Neural cell (in vitro differentiated cells): ENCODE results near the gene DRD2. TPM values are rescaled to one million over a fixed set of nuclear protein-coding genes. Genes with fewer than 3 reads are reported as not detected.

Experiments used
- H2AFZ ChIP-seq: fragments of 200-600, 300-800 bp; sonication (generic), shearing (Covaris generic); 2 replicates; pipeline ENCODE4 v1.6.0; 2014; ENCODE audit warnings: low read depth, mild to moderate bottlenecking, antibody characterized with exemption, low read length, moderate library complexity
- H3F3A ChIP-seq: fragments of 200-600 bp; shearing (Covaris generic); 2 replicates; pipeline ENCODE4 v1.6.1; 2016; ENCODE audit warnings: mild to moderate bottlenecking, moderate library complexity, mixed read lengths, antibody characterized with exemption, low read length; ENCODE audit not compliant: insufficient read depth, poor library complexity, severe bottlenecking
- H3K27ac ChIP-seq: fragments of 200-600, 300-800 bp; sonication (generic), shearing (Covaris generic); 2 replicates; pipeline ENCODE4 v1.5.1; 2014; ENCODE audit warnings: mild to moderate bottlenecking, low read length, moderate library complexity
- H3K27me3 ChIP-seq: fragments of 300-800, 200-600 bp; sonication (generic), shearing (Covaris generic); 2 replicates; pipeline ENCODE4 v1.6.0; 2014; ENCODE audit warnings: mild to moderate bottlenecking, low read depth, low read length, moderate library complexity; ENCODE audit not compliant: insufficient read depth
- H3K36me3 ChIP-seq: fragments of 300-800, 200-600 bp; sonication (generic), shearing (Covaris generic); 2 replicates; pipeline ENCODE4 v1.5.1; 2014; ENCODE audit warnings: mild to moderate bottlenecking, antibody characterized with exemption, low read length, moderate library complexity; ENCODE audit not compliant: insufficient read depth
- H3K4me2 ChIP-seq: fragments of 300-800, 200-600 bp; sonication (generic), shearing (Covaris generic); 2 replicates; pipeline ENCODE4 v1.6.0; 2014; ENCODE audit warnings: mild to moderate bottlenecking, low read length
- H3K4me3 ChIP-seq: fragments of 300-800, 200-600 bp; sonication (generic), shearing (Covaris generic); 2 replicates; pipeline ENCODE4 v1.5.1; 2014; ENCODE audit warnings: mild to moderate bottlenecking, low read length, moderate library complexity
- H3K79me2 ChIP-seq: fragments of 200-600 bp; shearing (Covaris generic); replicated peaks from 2 replicates; pipeline ENCODE4 v1.6.0; 2014; ENCODE audit warnings: mild to moderate bottlenecking, low read length, moderate library complexity; ENCODE audit not compliant: insufficient read depth
- H3K9ac ChIP-seq: fragments of 300-800, 200-600 bp; sonication (generic), shearing (Covaris generic); 2 replicates; pipeline ENCODE4 v1.6.1; 2016; ENCODE audit warnings: mild to moderate bottlenecking, low read length, mixed read lengths
- H3K9me2 ChIP-seq: fragments of 200-600 bp; shearing (Covaris generic); 2 replicates; pipeline ENCODE4 v1.6.1; 2016; ENCODE audit warnings: mild to moderate bottlenecking, low read length, mixed read lengths; ENCODE audit not compliant: insufficient read depth
- H3K9me3 ChIP-seq: fragments of 200-600, 300-800 bp; sonication (generic), shearing (Covaris generic); 2 replicates; pipeline ENCODE4 v1.6.1; 2016; ENCODE audit warnings: mild to moderate bottlenecking, mixed run types, low read length, moderate library complexity, mixed read lengths
- H4K20me1 ChIP-seq: fragments of 200-600 bp; shearing (Covaris generic); 2 replicates; pipeline ENCODE4 v1.6.1; 2016; ENCODE audit warnings: mild to moderate bottlenecking, mixed run types; ENCODE audit not compliant: insufficient read depth
- CTCF ChIP-seq: fragments of 450-650 bp; IDR thresholded peaks from 2 replicates; pipeline ENCODE4 v1.5.1; 2014; ENCODE audit warnings: antibody characterized with exemption, mild to moderate bottlenecking, moderate library complexity; ENCODE audit not compliant: poor library complexity, severe bottlenecking
- EP300 ChIP-seq: fragments of 450-650 bp; conservative IDR thresholded peaks from 2 replicates; pipeline ENCODE4 v1.6.1; 2014; ENCODE audit warnings: antibody characterized with exemption, mild to moderate bottlenecking, moderate library complexity; ENCODE audit not compliant: poor library complexity, severe bottlenecking
- EZH2 ChIP-seq: fragments of 200-600, 300-800 bp; shearing (Covaris generic), sonication (generic); IDR thresholded peaks from 2 replicates; pipeline ENCODE4 v1.6.1; 2014; ENCODE audit warnings: antibody characterized with exemption, low read length, borderline replicate concordance, mild to moderate bottlenecking; ENCODE audit not compliant: insufficient read depth, poor library complexity, severe bottlenecking
- MXI1 ChIP-seq: fragments of 450-650 bp; conservative IDR thresholded peaks from 2 replicates; pipeline ENCODE4 v1.6.1; 2014; ENCODE audit warnings: antibody characterized with exemption, mild to moderate bottlenecking; ENCODE audit not compliant: poor library complexity, severe bottlenecking
- POLR2AphosphoS5 ChIP-seq: IDR thresholded peaks from 2 replicates; pipeline ENCODE4 v1.6.1; 2012
- RAD21 ChIP-seq: fragments of 450-650 bp; conservative IDR thresholded peaks from 2 replicates; pipeline ENCODE4 v1.6.1; 2014; ENCODE audit warnings: antibody characterized with exemption, mild to moderate bottlenecking, moderate library complexity
- REST ChIP-seq: IDR thresholded peaks from 2 replicates; pipeline ENCODE4 v1.6.1; 2012; ENCODE audit warnings: borderline replicate concordance
- SMC3 ChIP-seq: fragments of 450-650 bp; conservative IDR thresholded peaks from 2 replicates; pipeline ENCODE4 v1.6.1; 2014; ENCODE audit warnings: antibody characterized with exemption, mild to moderate bottlenecking, moderate library complexity; ENCODE audit not compliant: poor library complexity
- TAF1 ChIP-seq: IDR thresholded peaks from 2 replicates; pipeline ENCODE4 v1.6.1; 2012; ENCODE audit warnings: low read depth
- polyA plus RNA-seq: library from polyadenylated mRNA; depleted of rRNA; stranded (reverse); fragments of >200 nt; gene quantifications from 2 replicates; pipeline ENCODE4 v1.2.3, GENCODE V29; 2014

DRD2 gene
- polyA plus RNA-seq, 1 donor from 2014 or later, result 0.24 TPM

GRCh38 chr11:113494021-113494420 is 18.8 kb upstream of the DRD2 start:
- Histone ChIP-seq H3F3A (no peaks in the 10 kb centered on the region), H3K9me2 (no peaks in the 10 kb centered on the region), H3K9ac (no peak overlapping the region), H2AFZ (no peak overlapping the region), H3K4me3 (no peak overlapping the region), H4K20me1 (no peaks in the 10 kb centered on the region), H3K27me3 (no peaks in the 10 kb centered on the region), H3K79me2 (no peaks in the 10 kb centered on the region), H3K9me3 (no peaks in the 10 kb centered on the region), H3K36me3 (no peaks in the 10 kb centered on the region), H3K4me2 (no peak overlapping the region), H3K27ac (no peak overlapping the region)
- no peak for TF ChIP-seq SMC3
- no peak for TF ChIP-seq REST
- no peak for TF ChIP-seq CTCF
- TF ChIP-seq EP300, result no peak
- TF ChIP-seq POLR2AphosphoS5, result no peak
- no peak for TF ChIP-seq RAD21
- TF ChIP-seq TAF1, result no peak
- TF ChIP-seq MXI1, result no peak
- no peak for TF ChIP-seq EZH2

DNA sequence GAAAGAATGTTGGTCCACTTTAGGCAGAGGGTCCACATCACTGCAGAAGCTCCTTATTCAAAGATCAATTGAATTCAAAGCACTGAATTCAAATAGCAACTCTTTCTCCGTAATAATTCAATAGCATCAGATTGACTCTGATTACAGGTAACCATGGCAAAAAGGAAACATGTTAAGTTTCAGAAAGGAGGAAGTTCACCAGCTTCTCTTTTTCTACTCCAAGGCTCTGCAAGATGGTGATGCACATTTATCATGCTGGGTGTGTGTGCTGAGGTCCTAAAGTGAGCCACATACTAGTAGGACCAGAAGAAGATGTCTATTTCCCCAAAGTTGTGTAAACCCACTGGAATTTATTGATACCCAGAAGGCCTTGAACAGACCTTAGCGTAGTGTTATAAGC is 18.0 kb upstream of the DRD2 start:
- Histone ChIP-seq H3K4me2 (no peak overlapping the region), H2AFZ (no peak overlapping the region), H3K27ac (no peak overlapping the region), H3F3A (no peaks in the 10 kb centered on the region), H4K20me1 (no peaks in the 10 kb centered on the region), H3K9me3 (no peaks in the 10 kb centered on the region), H3K27me3 (no peaks in the 10 kb centered on the region), H3K79me2 (no peaks in the 10 kb centered on the region), H3K9me2 (no peaks in the 10 kb centered on the region), H3K36me3 (no peaks in the 10 kb centered on the region), H3K4me3 (no peak overlapping the region), H3K9ac (no peak overlapping the region)
- no peak for TF ChIP-seq SMC3
- no peak for TF ChIP-seq POLR2AphosphoS5
- no peak for TF ChIP-seq REST
- TF ChIP-seq EP300, result no peak
- no peak for TF ChIP-seq MXI1
- TF ChIP-seq RAD21, result no peak
- no peak for TF ChIP-seq TAF1
- no peak for TF ChIP-seq CTCF
- TF ChIP-seq EZH2, result no peak
